Measurements from ENCODE around the gene RBMS2. TPM values are rescaled to one million over a fixed set of nuclear protein-coding genes. Genes with fewer than 3 reads are reported as not detected.

RBMS2 gene
- total RNA-seq, 4 donors from 2014 or later, result 4.1 to 11.0 (median 5.4) TPM

DNA sequence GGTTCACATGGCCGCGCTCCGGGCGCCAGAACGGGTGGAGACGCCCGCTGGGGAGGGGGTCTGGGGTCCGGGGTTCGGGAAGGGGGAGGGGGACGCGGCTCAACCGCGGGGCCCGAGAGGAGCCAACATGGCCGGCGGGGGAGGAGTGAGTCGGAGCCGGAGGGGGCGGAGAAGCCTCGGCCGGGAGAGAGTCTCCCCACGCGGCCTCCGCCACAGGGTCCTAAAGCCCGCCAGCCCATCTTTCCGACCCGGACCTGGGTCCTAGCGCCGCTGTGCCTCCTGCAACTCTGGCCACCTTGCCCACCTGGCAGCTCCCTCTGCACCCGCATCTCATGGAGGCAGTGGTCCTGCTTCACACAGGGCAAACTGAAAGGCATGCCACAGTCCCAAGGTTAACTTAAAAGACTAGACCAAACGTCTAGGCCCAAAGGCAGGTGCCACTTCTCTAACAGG is 108.6 kb downstream of the RBMS2 start, which contains the start of gene BAZ2A:
Gene BAZ2A (minus strand): TSS at position 147 of the 453 bp plus-strand sequence. CDS start 12,796 bp downstream, outside the sequence.
- no peaks in the 10 kb centered on the region for H3K9me3 ChIP-seq
- intact Hi-C loops (cut with DNase I; ENCODE audit: low total_unique reads), result loop anchor here (2.0 to 10.0 kb wide), 5 partner anchors 109 to 905 kb away; partner anchors contain the start of genes CD63, COQ10A, DDIT3 and MBD6
- H3K4me1 ChIP-seq, result peaks cover 71% of the 10 kb centered on the region in 2 donors
- in situ Hi-C loops (cut with MboI; ENCODE audit: low sequenced_read_pairs in 4 of 4), result loop anchor here in 2 of 4 donors (10.0 to 25.0 kb wide), 2 partner anchors 95 to 882 kb away; partner anchors contain the start of genes DDIT3 (in 1 of the 2), MBD6 (in 1 of the 2) and NACA (in 1 of the 2)
- DNase-seq (peak; percentile 85 to 86), ATAC-seq (peak; percentile 64)
- TF ChIP-seq, protein P1, sequence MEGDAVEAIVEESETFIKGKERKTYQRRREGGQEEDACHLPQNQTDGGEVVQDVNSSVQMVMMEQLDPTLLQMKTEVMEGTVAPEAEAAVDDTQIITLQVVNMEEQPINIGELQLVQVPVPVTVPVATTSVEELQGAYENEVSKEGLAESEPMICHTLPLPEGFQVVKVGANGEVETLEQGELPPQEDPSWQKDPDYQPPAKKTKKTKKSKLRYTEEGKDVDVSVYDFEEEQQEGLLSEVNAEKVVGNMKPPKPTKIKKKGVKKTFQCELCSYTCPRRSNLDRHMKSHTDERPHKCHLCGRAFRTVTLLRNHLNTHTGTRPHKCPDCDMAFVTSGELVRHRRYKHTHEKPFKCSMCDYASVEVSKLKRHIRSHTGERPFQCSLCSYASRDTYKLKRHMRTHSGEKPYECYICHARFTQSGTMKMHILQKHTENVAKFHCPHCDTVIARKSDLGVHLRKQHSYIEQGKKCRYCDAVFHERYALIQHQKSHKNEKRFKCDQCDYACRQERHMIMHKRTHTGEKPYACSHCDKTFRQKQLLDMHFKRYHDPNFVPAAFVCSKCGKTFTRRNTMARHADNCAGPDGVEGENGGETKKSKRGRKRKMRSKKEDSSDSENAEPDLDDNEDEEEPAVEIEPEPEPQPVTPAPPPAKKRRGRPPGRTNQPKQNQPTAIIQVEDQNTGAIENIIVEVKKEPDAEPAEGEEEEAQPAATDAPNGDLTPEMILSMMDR (IDR thresholded peaks at IDR 0.05 in 4 of 5, conservative IDR thresholded peaks at IDR 0.05 in 1 of 5), result no peak
- TF ChIP-seq POLR2A (IDR thresholded peaks at IDR 0.05), result peak; percentile 31 to 45
- H3K27me3 ChIP-seq, result no peaks in the 10 kb centered on the region
- H3K36me3 ChIP-seq, result peaks cover 0 to 7% of the 10 kb centered on the region in 2 donors
- H3K27ac ChIP-seq, result peak within 1 kb of the TSS; percentile 96 to 100 (median 98)
- H3K4me3 ChIP-seq, result peak within 1 kb of the TSS; percentile 95 to 100 (median 99)

DNA sequence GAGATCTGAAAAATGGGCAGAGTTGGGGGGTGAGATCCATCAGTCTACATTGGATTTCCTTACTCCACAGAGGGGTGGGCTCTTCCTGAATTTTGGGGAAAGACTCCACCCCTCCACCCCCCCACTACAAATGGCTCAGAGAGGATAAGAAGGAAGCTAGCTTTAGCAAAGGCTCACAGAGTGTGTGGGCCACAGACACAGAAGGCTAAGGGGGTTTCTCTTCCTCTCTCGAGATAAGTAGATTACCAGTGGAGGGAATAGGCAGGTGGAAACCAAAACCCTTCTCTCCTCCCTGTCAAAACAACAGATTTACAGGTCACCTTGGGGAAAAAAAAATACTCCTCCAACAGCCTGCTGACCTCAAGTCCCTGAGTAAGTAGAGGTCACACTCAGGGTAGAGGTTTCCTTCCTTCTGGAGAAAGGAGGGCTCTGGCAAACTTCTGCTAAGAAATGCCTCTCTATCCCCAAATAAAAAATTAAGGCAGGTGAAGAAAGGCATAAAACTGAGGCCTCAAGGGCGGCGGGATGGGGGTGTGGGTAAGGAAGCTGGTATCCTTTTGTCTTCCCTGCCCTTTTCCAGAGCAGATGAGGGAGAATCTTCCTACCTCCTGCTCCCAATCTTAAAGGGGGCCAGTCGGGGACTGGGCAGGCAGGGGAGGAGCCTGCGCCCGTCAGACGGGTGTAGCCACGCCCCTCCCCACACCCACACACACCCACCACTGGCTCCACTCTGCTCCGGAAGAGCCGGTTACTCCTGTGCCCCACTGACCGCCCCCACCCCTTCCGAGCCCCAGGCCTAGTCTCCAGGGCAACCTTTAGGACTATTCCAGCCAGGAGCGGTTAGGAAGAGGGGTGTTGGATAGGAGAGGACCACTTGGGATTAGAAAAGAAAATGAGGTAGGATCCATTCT is 110.4 kb downstream of the RBMS2 start:
- peak overlapping the region; percentile 17 to 37 (median 21) for H3K4me3 ChIP-seq
- intact Hi-C loops (cut with DNase I; ENCODE audit: low total_unique reads) (loop anchor here (2.0 to 10.0 kb wide), 5 partner anchors 111 to 907 kb away; partner anchors contain the start of genes CD63, COQ10A, DDIT3 and MBD6), in situ Hi-C loops (cut with MboI; ENCODE audit: low sequenced_read_pairs in 4 of 4) (loop anchor here in 2 of 4 donors (10.0 to 25.0 kb wide), 2 partner anchors 93 to 880 kb away; partner anchors contain the start of genes DDIT3 (in 1 of the 2), MBD6 (in 1 of the 2) and NACA (in 1 of the 2))
- H3K27me3 ChIP-seq, result no peaks in the 10 kb centered on the region
- no peaks in the 10 kb centered on the region for H3K9me3 ChIP-seq
- no peaks in the 10 kb centered on the region for H3K36me3 ChIP-seq
- TF ChIP-seq POLR2A (IDR thresholded peaks at IDR 0.05), result no peak
- TF ChIP-seq, protein P1 (IDR thresholded peaks at IDR 0.05 in 4 of 5, conservative IDR thresholded peaks at IDR 0.05 in 1 of 5), result no peak
- DNase-seq (peak; percentile 53 to 64), ATAC-seq (no peak)
- peaks cover 61 to 70% of the 10 kb centered on the region in 2 donors for H3K4me1 ChIP-seq
- peak overlapping the region; percentile 95 to 99 (median 97) for H3K27ac ChIP-seq

DNA sequence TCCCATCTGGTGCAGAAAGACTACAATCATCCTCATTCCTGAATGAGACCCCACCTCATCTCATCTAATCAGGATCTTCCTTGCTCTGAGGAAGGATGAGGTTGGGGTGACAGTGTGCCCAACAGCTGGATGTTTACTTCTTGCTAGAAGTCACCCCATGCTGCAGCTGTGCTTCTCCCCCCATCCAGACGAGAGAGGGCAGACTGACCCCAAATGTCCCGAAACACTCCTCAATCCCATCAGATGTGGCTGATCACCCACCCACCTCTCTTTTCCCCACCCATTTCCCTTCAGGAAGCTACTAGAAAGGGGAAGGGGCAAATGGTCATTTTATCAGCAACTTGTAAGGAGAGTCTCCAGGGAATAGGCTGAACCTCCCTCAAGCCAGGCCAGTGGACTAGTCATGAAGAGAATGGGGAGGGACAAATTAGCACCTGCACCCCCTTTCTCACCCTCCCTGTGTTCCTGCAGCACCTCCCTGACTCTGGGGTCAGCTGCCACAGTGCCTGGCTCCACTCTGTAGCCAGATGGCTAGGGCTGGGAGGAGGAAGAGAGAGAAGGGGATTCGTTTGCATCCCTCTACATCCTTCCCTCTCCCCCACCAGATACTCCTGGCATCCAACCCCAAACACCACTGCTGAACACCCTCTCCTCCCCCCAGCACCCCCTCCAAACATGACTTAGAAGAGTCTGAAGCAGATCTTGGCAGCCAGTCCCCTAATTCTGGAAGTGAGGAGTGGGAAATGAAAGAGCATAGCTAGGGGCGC is 111.3 kb downstream of the RBMS2 start:
- in situ Hi-C loops (cut with MboI; ENCODE audit: low sequenced_read_pairs in 4 of 4) (loop anchor here in 2 of 4 donors (10.0 to 25.0 kb wide), 2 partner anchors 92 to 879 kb away; partner anchors contain the start of genes DDIT3 (in 1 of the 2), MBD6 (in 1 of the 2) and NACA (in 1 of the 2)), intact Hi-C loops (cut with DNase I; ENCODE audit: low total_unique reads) (loop anchor here (5.0 to 10.0 kb wide), 4 partner anchors 368 to 908 kb away; partner anchors contain the start of genes CD63, COQ10A, DDIT3 and MBD6)
- TF ChIP-seq POLR2A (IDR thresholded peaks at IDR 0.05), result no peak
- TF ChIP-seq, protein P1 (IDR thresholded peaks at IDR 0.05 in 4 of 5, conservative IDR thresholded peaks at IDR 0.05 in 1 of 5), result no peak
- Histone ChIP-seq H3K9me3 (no peaks in the 10 kb centered on the region), H3K36me3 (peaks cover 0 to 7% of the 10 kb centered on the region in 2 donors), H3K4me3 (peak overlapping the region; percentile 19 to 79 (median 55)), H3K27ac (peak overlapping the region; percentile 95 to 99 (median 97)), H3K27me3 (no peaks in the 10 kb centered on the region), H3K4me1 (peaks cover 60 to 70% of the 10 kb centered on the region in 2 donors)
- ATAC-seq (no peak), DNase-seq (no peak)
